Heart left ventricle (tissue), 16 donors: ENCODE results near the gene SPNS2. TPM values are rescaled to one million over a fixed set of nuclear protein-coding genes. Genes with fewer than 3 reads are reported as not detected.

Experiments
- ATAC-seq, 4 donors: fragments of 200-7000 bp; cut with Tn5 transposase; one replicate each; pipeline ENCODE4 v1.9.1; 2020 to 2022; ENCODE audit warnings: moderate library complexity in 4 of 4, mild to moderate bottlenecking in 3 of 4, moderate number of reproducible peaks in 1 of 4
- DNase-seq, 5 donors: peaks; one replicate each; pipeline ENCODE4 v3.0.0-alpha.2; 2020
- H3K27ac ChIP-seq, 12 donors: fragments of 200-600 bp; sonication (generic) in 4 of 12; one replicate each; pipeline versions ENCODE4 v1.5.0 to v1.8.0; 2016 to 2022; ENCODE audit warnings: mild to moderate bottlenecking in 2 of 12
- H3K27me3 ChIP-seq, 9 donors: fragments of 200-600 bp; sonication (generic) in 2 of 9; one replicate each; pipeline versions ENCODE4 v1.5.1 to v1.8.0; 2016 to 2022; ENCODE audit warnings: mild to moderate bottlenecking in 3 of 9
- H3K36me3 ChIP-seq, 9 donors: fragments of 200-600 bp; sonication (generic) in 2 of 9; one replicate each; pipeline versions ENCODE4 v1.5.0 to v1.8.0; 2018 to 2022; ENCODE audit warnings: mild to moderate bottlenecking in 2 of 9
- H3K4me1 ChIP-seq, 12 donors: fragments of 200-600 bp; sonication (generic) in 4 of 12; one replicate each; pipeline versions ENCODE4 v1.5.0 to v1.8.0; 2016 to 2022; ENCODE audit warnings: mild to moderate bottlenecking in 3 of 12
- H3K4me3 ChIP-seq, 12 donors: fragments of 200-600 bp; sonication (generic) in 4 of 12; one replicate each; pipeline versions ENCODE4 v1.5.0 to v1.8.0; 2017 to 2022; ENCODE audit warnings: mild to moderate bottlenecking in 9 of 12, moderate library complexity in 4 of 12
- H3K9me3 ChIP-seq, 12 donors: fragments of 200-600 bp; sonication (generic) in 4 of 12; one replicate each; pipeline versions ENCODE4 v1.5.0 to v1.8.0; 2016 to 2022; ENCODE audit warnings: mild to moderate bottlenecking in 1 of 12
- CTCF ChIP-seq, 12 donors: fragments of 200-600 bp; sonication (generic) in 4 of 12; IDR thresholded peaks; one replicate each; pipeline versions ENCODE4 v1.5.0 to v1.8.0; 2018 to 2022; ENCODE audit warnings: antibody characterized with exemption in 12 of 12, mild to moderate bottlenecking in 5 of 12
- POLR2A ChIP-seq, 2 donors: fragments of 450-650 bp; IDR thresholded peaks; one replicate each; pipeline ENCODE4 v1.6.1; 2017; ENCODE audit warnings: antibody characterized with exemption in 2 of 2, mild to moderate bottlenecking in 2 of 2, moderate library complexity in 2 of 2
- WGBS, 4 donors: extraction: QIAGEN DNeasy Blood & Tissue Kit in 2 of 4; methylation state at CpG; one replicate each; pipeline versions ENCODE4 v1.1.5 to v1.1.7; 2013 to 2018; 5-methylcytosine and 5-hydroxymethylcytosine counted together
- intact Hi-C, 10 donors: fragments of 100-400 bp; cut with DNase I; formaldehyde crosslinking; loops; one replicate each; pipeline versions ENCODE4 v1.11.1 to v1.14.2; 2022
- polyA plus RNA-seq, 2 donors: library from polyadenylated mRNA; stranded (reverse); fragments of 200-250 nt; gene quantifications; one replicate each; pipeline ENCODE4 v1.2.3, GENCODE V29; 2013
- total RNA-seq, 9 donors: library from RNA; depleted of rRNA in 2 of 9; stranded (reverse); fragments of >200 nt in 2 of 9; fragmentation: NEBNext Ultra II Directional in 3 of 9; extraction: Animal tissue kit (Norgen Biotek cat#: 25700) in 3 of 9; gene quantifications; one replicate each; pipeline versions ENCODE4 v1.1.0 to v1.2.4, GENCODE V29; 2016 to 2023
- donor health status: ischemic (EF 13 %, LVEDD 7.1; RV severe dilation, severe dysfunction).
- donor health status: healthy with polysubstance abuse.
- donor health status: DM: no; HTN: yes; CAD: no.
- donor health status: DM: no; HTN: no; CAD: no.
- donor health status: ischemic (EF 25% LVEDD 6.9; RV normal size, moderate dysfunction).
- donor health status: ischemic (EF 25% LVEDD 5.7; RV mildly dilated, moderate dysfunction).
- donor health status: healthy.
- donor health status: DM: yes; HTN: yes; CAD: no.
- donor health status: ischemic (EF 35%, LVEDD 5.7; RV mildly dilated, moderate dysfunction).
- donor health status: nonischemic (EF 11% LVEDD 7.7; RV severe dilation, severe dysfunction).
- donor health status: DM: yes; HTN: yes; CAD: no.
- donor health status: PGD.
- donor health status: ischemic (EF 29% LVEDD 5.4; RV normal size, mild dysfunction).
- donor health status: nonischemic (EF 23%, LVEDD 6.1; RV moderate dilation, normal function).

Gene SPNS2
- total and polyA plus RNA-seq, 11 donors: 6.4 to 22.0 (median 13.3) TPM

GRCh38 chr17:4514206-4514605 lies 15.5 kb downstream of the SPNS2 start:
- peaks cover 3 to 48% (median 31%) of the 10 kb centered on the region in 12 donors for H3K4me1 ChIP-seq
- H3K27ac ChIP-seq: no peak overlapping the region
- TF ChIP-seq CTCF (IDR thresholded peaks at IDR 0.05) (no peak), POLR2A (IDR thresholded peaks at IDR 0.05) (no peak)
- intact Hi-C loops: loop anchor here in 1 of 10 donors (5.0 kb wide), 1 partner anchor 147 kb away; the partner anchor contains the start of gene UBE2G1
- H3K36me3 ChIP-seq: no peaks in the 10 kb centered on the region
- ATAC-seq (no peak), DNase-seq (no peak)
- 79 to 83% (median 82%) methylated on average over 7 of the region's 7 CpGs for WGBS, 4 donors
- H3K4me3 ChIP-seq: no peak overlapping the region
- no peaks in the 10 kb centered on the region for H3K9me3 ChIP-seq
- no peaks in the 10 kb centered on the region for H3K27me3 ChIP-seq

- 93 to 97% (median 95%) methylated on average over 7 to 11 of the region's 11 CpGs for WGBS, 4 donors
- no peaks in the 10 kb centered on the region for H3K27me3 ChIP-seq
- ATAC-seq: no peak
- no peaks in the 10 kb centered on the region for H3K36me3 ChIP-seq
- intact Hi-C loops: loop anchor here in 1 of 10 donors (5.0 kb wide), 1 partner anchor 147 kb away; the partner anchor contains the start of gene UBE2G1
- H3K27ac ChIP-seq: no peak overlapping the region
- DNase-seq: no peak
- peaks cover 3 to 48% (median 31%) of the 10 kb centered on the region in 12 donors for H3K4me1 ChIP-seq
- TF ChIP-seq CTCF (IDR thresholded peaks at IDR 0.05) (no peak), POLR2A (IDR thresholded peaks at IDR 0.05) (no peak)
- H3K9me3 ChIP-seq: no peaks in the 10 kb centered on the region
- no peak overlapping the region for H3K4me3 ChIP-seq
Measured at GRCh38 chr17:4514779-4515178, 16.1 kb downstream of the SPNS2 start.

GRCh38 chr17:4515501-4515900 lies 16.8 kb downstream of the SPNS2 start:
- no peaks in the 10 kb centered on the region for H3K36me3 ChIP-seq
- no peaks in the 10 kb centered on the region for H3K27me3 ChIP-seq
- 94 to 100% (median 95%) methylated on average over 4 to 5 of the region's 5 CpGs for WGBS, 4 donors
- H3K4me3 ChIP-seq: no peak overlapping the region
- peaks cover 10 to 48% (median 31%) of the 10 kb centered on the region in 12 donors for H3K4me1 ChIP-seq
- H3K27ac ChIP-seq: no peak overlapping the region
- ATAC-seq (no peak), DNase-seq (no peak)
- TF ChIP-seq CTCF (IDR thresholded peaks at IDR 0.05): no peak
- TF ChIP-seq POLR2A (IDR thresholded peaks at IDR 0.05): no peak
- no peaks in the 10 kb centered on the region for H3K9me3 ChIP-seq
- intact Hi-C loops: no loop called here

GRCh38 chr17:4516735-4517134 lies 18.1 kb downstream of the SPNS2 start:
- ATAC-seq (no peak), DNase-seq (no peak)

More at GRCh38 chr17:4516735-4517134, 18.1 kb downstream of the SPNS2 start:
- H3K9me3 ChIP-seq: no peaks in the 10 kb centered on the region
- H3K36me3 ChIP-seq: no peaks in the 10 kb centered on the region
- WGBS, 4 donors: 72 to 76% (median 74%) methylated on average over 11 of the region's 11 CpGs
- no peak for TF ChIP-seq POLR2A (IDR thresholded peaks at IDR 0.05)
- TF ChIP-seq CTCF (IDR thresholded peaks at IDR 0.05): no peak
- intact Hi-C loops: no loop called here
- H3K4me1 ChIP-seq: peaks cover 10 to 49% (median 30%) of the 10 kb centered on the region in 12 donors
- no peaks in the 10 kb centered on the region for H3K27me3 ChIP-seq
- no peak overlapping the region for H3K4me3 ChIP-seq
- H3K27ac ChIP-seq: peak overlapping the region in 1 of 12 donors; percentile 18
